Astrocyte (in vitro differentiated cells and primary cell): ENCODE data around the gene FAM162B.

Experiments
- CTCF ChIP-seq: IDR thresholded peaks from 2 replicates; pipeline ENCODE4 v1.5.1; 2011; ENCODE audit warnings: low read depth, mild to moderate bottlenecking, inconsistent platforms, low read length, moderate library complexity; ENCODE audit not compliant: insufficient read depth
- EZH2 ChIP-seq: IDR thresholded peaks from 2 replicates; pipeline ENCODE4 v1.6.1; 2012; ENCODE audit warnings: mild to moderate bottlenecking, low read length, inconsistent platforms; ENCODE audit not compliant: insufficient read depth

DNA sequence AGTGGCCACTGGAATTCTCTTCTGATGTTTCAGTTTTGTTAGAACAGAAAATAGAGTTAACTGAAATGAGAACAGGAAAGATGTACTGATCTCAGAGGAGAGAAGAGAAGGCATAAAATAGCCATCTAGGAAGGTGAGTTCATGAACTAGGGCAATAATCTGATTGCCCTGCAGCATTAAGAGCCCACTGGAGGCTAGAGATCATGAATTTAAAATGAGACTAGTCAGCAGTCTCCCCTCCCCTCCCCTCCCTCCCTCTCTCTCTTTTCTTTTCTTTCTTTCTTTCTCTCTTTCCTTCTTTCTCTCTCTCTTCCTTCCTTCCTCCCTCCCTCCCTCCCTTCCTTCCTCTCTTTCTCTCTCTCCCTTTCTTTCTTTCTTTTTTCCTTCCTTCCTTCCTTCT lies 34.4 kb upstream of the FAM162B start:
- TF ChIP-seq CTCF (no peak), EZH2 (no peak)
